Fibroblast of upper back skin (primary cell): ENCODE measurements around the gene ZNF646.

Experiments
- DNase-seq: peaks from one replicate; pipeline ENCODE4 v3.0.0-alpha.2; 2013

Gene ZNF646

GRCh38 chr16:31108794-31109558 lies 34.8 kb downstream of the ZNF646 start:
- DNase-seq, result no peak

GRCh38 chr16:31109622-31110021 lies 35.4 kb downstream of the ZNF646 start:
- no peak for DNase-seq

- DNase-seq, result no peak
These were observed 36.1 kb downstream of the ZNF646 start for GRCh38 chr16:31110106-31111034.

- no peak for DNase-seq
These were observed 37.8 kb downstream of the ZNF646 start for GRCh38 chr16:31111881-31112466.

GRCh38 chr16:31112711-31113110 lies 38.5 kb downstream of the ZNF646 start:
- DNase-seq, result no peak

GRCh38 chr16:31113121-31114120 lies 39.2 kb downstream of the ZNF646 start:
- DNase-seq, result no peak

- no peak for DNase-seq
These were observed 40.2 kb downstream of the ZNF646 start for GRCh38 chr16:31114468-31114867.

- peak; percentile 98 for DNase-seq
These were observed 43.4 kb downstream of the ZNF646 start, which contains the start of gene KAT8 for GRCh38 chr16:31117384-31118222. TSS of gene KAT8 (plus strand) at chr16:31117664. CDS start at chr16:31117682, 18 bp downstream.

- DNase-seq, result peak; percentile 17
These were observed 44.3 kb downstream of the ZNF646 start for GRCh38 chr16:31118223-31119155.

- no peak for DNase-seq
These were observed 45.9 kb downstream of the ZNF646 start for GRCh38 chr16:31120129-31120528.

GRCh38 chr16:31125844-31126243 lies 51.6 kb downstream of the ZNF646 start:
- DNase-seq, result no peak

- DNase-seq, result no peak
These were observed 53.0 kb downstream of the ZNF646 start for GRCh38 chr16:31127182-31127581.

GRCh38 chr16:31128711-31129567 lies 54.7 kb downstream of the ZNF646 start:
- no peak for DNase-seq

GRCh38 chr16:31129568-31130335 lies 55.5 kb downstream of the ZNF646 start:
- DNase-seq, result no peak

GRCh38 chr16:31130336-31130891 lies 56.2 kb downstream of the ZNF646 start:
- no peak for DNase-seq

- DNase-seq, result no peak
These were observed 56.7 kb downstream of the ZNF646 start for GRCh38 chr16:31130899-31131298.

GRCh38 chr16:31131416-31131815 lies 57.2 kb downstream of the ZNF646 start:
- no peak for DNase-seq

- no peak for DNase-seq
These were observed 57.6 kb downstream of the ZNF646 start for GRCh38 chr16:31131841-31132271.
